Measurements from ENCODE around the gene MSL3B.

MSL3B gene

DNA sequence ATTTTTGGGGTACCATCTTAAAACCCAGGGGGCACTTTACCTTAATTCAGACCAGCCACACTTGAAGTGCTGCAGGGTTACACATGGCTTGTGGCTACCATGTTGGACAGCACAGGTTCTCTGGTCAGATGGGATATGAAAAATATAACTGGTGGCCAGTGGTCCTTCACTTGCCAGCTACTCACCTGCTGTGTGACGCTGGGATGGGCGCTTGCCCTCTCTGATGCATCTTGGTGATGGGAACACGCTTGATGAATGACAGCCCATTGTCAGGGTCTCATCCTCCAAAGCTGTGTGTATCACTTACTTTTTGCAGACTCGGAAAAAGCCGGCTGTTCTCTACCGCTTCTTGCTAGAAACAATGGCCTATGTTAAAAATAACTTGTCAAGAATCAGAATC is 36.3 kb downstream of the MSL3B start (continued):
- no peak for TF ChIP-seq RAD21 (IDR thresholded peaks at IDR 0.05; ENCODE audit: low read depth)

DNA sequence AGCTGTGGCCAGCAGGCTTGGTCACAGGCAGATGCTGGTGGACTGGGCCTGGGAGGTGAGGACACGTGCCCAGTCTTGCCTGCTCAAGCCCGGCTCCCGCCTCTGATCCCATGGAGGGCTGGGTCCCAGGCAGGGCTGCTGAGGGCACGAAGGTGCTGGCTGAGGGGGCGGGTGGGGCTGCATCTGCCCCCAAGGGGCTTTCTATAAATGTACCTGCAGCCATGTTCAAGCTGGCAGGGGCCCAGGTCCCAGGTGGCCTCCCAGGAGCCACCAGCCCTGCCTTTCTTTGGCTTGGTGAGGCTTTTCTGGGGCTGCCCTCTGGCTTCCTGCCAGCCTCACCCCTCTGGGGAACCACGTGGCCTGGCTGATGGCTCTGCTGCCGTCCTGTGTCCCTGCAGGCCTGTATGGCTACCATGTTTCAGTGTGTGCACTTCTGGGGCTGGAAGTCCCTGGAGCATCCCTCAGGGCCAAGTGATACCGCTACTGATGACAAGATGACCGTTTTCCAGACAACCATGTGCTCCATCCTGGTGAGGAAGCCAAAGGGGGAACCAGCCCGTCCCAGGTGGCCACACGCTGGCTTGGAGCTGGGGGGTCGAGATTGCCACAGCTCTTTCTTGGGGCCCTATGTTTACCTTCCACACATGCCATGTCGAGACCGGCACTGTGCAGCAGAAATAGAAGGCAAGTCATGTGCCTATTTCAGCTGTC is 37.0 kb downstream of the MSL3B start:
- no peak overlapping the region for H2AFZ ChIP-seq (ENCODE audit: low read depth, low read length, poor library complexity, severe bottlenecking)
- ChIA-PET CTCF (no interaction called here), RAD21 (ENCODE audit: low non-redundant PET in 1 of 2, low total read pairs in 2 of 2, uncharacterized antibody in 2 of 2, unreplicated experiment in 2 of 2) (no interaction called here), POLR2A (no interaction called here)
- H4K20me1 ChIP-seq (ENCODE audit: insufficient read depth) = no peaks in the 10 kb centered on the region; the same call in 1 of the 2 replicates
- H3K27ac ChIP-seq (ENCODE audit: low read depth, low read length) = no peak overlapping the region
- no peak overlapping the region for H3K4me3 ChIP-seq (replicated peaks in 1 of 2; ENCODE audit: low read depth in 1 of 2, low read length in 2 of 2)
- DNase-seq (ENCODE audit: low read depth, low spot score) (no peak), ATAC-seq (no peak)
- H3K36me3 ChIP-seq (ENCODE audit: control insufficient read depth in 1 of 2, insufficient read depth in 2 of 2, low read length in 2 of 2) = peaks cover 14 to 15% of the 10 kb centered on the region in 2 experiments
- H3K79me2 ChIP-seq (ENCODE audit: insufficient read depth, low read length) = peaks cover 20% of the 10 kb centered on the region
- H3K9me3 ChIP-seq (ENCODE audit: control insufficient read depth in 1 of 2, insufficient read depth in 1 of 2, low read depth in 1 of 2, low read length in 2 of 2) = no peaks in the 10 kb centered on the region
- no peaks in the 10 kb centered on the region for H3K4me1 ChIP-seq (ENCODE audit: control insufficient read depth in 1 of 2, insufficient read depth in 2 of 2, low read length in 2 of 2)
- H3K9ac ChIP-seq (ENCODE audit: low read length) = no peak overlapping the region
- TF ChIP-seq, protein P1, sequence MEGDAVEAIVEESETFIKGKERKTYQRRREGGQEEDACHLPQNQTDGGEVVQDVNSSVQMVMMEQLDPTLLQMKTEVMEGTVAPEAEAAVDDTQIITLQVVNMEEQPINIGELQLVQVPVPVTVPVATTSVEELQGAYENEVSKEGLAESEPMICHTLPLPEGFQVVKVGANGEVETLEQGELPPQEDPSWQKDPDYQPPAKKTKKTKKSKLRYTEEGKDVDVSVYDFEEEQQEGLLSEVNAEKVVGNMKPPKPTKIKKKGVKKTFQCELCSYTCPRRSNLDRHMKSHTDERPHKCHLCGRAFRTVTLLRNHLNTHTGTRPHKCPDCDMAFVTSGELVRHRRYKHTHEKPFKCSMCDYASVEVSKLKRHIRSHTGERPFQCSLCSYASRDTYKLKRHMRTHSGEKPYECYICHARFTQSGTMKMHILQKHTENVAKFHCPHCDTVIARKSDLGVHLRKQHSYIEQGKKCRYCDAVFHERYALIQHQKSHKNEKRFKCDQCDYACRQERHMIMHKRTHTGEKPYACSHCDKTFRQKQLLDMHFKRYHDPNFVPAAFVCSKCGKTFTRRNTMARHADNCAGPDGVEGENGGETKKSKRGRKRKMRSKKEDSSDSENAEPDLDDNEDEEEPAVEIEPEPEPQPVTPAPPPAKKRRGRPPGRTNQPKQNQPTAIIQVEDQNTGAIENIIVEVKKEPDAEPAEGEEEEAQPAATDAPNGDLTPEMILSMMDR (IDR thresholded peaks at IDR 0.05 in 2 of 3, conservative IDR thresholded peaks at IDR 0.05 in 1 of 3; ENCODE audit: borderline replicate concordance in 1 of 3, insufficient read depth in 1 of 3, low read depth in 2 of 3, low read length in 2 of 3) = no peak
- no peak for TF ChIP-seq EZH2 (IDR thresholded peaks at IDR 0.05)
- no peak for TF ChIP-seq JUND (IDR thresholded peaks at IDR 0.05)
- no peaks in the 10 kb centered on the region for H3K9me2 ChIP-seq (ENCODE audit: insufficient read depth)
- H3K27me3 ChIP-seq (ENCODE audit: insufficient read depth, low read length) = no peaks in the 10 kb centered on the region
- intact Hi-C loops (cut with micrococcal nuclease) = loop anchor here (10.0 kb wide), 1 partner anchor 346 kb away; no protein-coding TSS in a partner anchor
- H3K4me2 ChIP-seq (ENCODE audit: low read length) = no peak overlapping the region
- BruUV-seq (replicated peaks) = no TSS peak

Data from HCT116 (cell line).